ENCODE measurements around the gene CDC42BPG.

CDC42BPG gene

DNA sequence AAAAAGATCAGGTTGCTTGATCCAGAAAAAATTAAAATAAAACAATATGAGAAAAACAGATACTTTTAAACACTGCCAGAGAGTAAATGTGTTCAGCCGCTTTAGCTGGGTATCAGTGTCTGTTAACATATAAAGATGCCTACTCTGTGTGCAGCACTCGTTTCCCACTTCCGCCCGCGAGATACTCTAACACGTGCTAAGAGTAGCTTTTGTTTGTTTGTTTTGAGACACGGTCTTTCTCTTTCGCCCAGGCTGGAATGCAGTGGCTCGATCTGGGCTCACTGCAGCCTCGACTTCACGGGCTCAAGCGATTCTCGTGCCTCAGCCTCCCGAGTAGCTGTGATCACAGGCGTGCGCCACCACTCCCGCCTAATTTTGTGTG, 33.6 kb downstream of the CDC42BPG start:
- peak overlapping the region; percentile 80 for H3K27ac ChIP-seq
- no peak for DNase-seq (ENCODE audit: low spot score)
- POLR2A ChIA-PET (ENCODE audit: low non-redundant PET), result no interaction called here
- CTCF ChIA-PET, result interaction anchor here (0.7 kb wide), 2 partner anchors 29 to 70 kb away, joined by 3 to 6 read pairs; no protein-coding TSS in a partner anchor
- no peak for TF ChIP-seq CTCF (conservative IDR thresholded peaks at IDR 0.05; ENCODE audit: low read depth)

DNA sequence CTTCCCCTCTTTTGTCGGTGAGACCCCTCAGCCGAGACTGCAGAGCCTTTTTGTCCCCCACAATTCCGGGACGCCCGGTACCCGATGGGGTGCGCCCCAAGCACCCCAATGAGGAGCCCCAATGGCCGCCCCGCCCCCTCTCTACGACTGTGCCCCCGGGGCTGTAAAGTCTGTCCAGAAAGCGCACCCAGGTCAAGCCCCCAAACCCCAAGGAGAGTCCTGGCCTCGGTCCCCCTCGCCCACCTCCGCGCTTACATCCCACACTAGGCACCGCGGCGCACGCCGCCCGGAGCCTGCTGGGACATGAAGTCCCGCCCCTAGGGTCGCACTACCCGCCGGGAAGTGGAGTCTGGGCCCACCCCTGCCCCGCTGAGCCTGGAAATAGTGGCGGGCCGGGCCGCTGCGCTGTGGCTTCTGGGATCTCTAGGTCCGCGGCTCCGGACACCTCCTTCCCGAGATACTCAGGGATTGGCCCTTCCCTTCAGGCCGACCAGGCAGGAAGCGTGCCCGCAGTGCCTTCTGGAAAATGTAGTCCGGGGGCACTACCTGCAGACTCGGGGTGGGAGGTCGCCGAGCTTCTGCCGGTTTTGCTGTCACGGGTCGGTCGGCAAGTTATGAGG, 34.1 kb downstream of the CDC42BPG start, which contains the start of gene MEN1:
Gene MEN1, minus strand, starts transcription at position 281 of the 620 bp plus-strand sequence. CDS start 442 bp downstream, outside the sequence.
- CTCF ChIA-PET, result interaction anchor here (0.7 to 0.8 kb wide), 3 partner anchors 28 to 71 kb away, joined by 3 to 6 read pairs (median 3); no protein-coding TSS in a partner anchor
- POLR2A ChIA-PET (ENCODE audit: low non-redundant PET), result no interaction called here
- H3K27ac ChIP-seq, result peak within 1 kb of the TSS; percentile 80
- no peak for TF ChIP-seq CTCF (conservative IDR thresholded peaks at IDR 0.05; ENCODE audit: low read depth)
- DNase-seq (ENCODE audit: low spot score), result peak; percentile 94

DNA sequence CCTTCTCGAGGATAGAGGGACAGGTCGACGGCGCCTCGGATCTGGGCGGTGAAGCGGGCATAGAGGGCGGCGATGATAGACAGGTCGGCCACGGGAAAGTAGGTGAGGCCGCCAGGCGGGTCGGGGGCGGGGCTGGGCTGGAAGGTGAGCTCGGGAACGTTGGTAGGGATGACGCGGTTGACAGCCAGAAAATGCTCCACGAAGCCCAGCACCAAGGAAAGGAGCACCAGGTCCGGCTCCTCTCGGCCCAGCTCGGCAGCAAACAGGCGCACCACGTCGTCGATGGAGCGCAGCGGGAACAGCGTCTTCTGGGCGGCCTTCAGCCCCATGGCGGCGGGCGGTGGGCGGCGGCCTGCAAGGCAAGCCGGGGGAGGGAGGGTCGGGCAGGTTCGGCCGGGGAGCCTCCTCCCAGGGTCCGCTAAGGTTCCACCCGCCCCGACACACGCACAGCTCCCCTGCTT, 34.6 kb downstream of the CDC42BPG start:
- peak overlapping the region; percentile 80 for H3K27ac ChIP-seq
- TF ChIP-seq CTCF (conservative IDR thresholded peaks at IDR 0.05; ENCODE audit: low read depth), result no peak
- POLR2A ChIA-PET (ENCODE audit: low non-redundant PET), result no interaction called here
- CTCF ChIA-PET, result interaction anchor here (0.6 to 0.8 kb wide), 2 partner anchors 10 to 34 kb away, joined by 3 read pairs; no protein-coding TSS in a partner anchor
- peak; percentile 69 for DNase-seq (ENCODE audit: low spot score)

DNA sequence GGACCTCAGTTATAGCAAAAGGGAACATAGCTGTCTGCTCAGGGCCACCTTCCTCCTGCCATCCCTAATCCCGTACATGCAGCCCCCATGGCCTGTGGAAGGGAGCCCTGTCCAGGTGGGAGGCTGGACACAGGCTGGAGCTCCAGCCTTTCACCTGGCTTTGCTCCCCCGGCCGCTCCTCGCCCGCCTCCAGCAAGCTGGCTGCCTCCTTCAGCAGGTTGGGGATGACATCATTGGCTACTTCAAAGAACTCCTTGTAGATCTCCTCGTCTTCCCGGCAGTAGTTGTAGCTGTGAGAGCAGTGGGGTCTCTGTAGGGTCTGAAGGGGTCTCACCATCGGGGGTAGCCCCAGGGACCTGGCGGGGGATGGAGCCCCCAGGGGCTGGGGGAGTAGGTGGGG, 39.0 kb downstream of the CDC42BPG start:
- POLR2A ChIA-PET (ENCODE audit: low non-redundant PET), result no interaction called here
- no peak for TF ChIP-seq CTCF (conservative IDR thresholded peaks at IDR 0.05; ENCODE audit: low read depth)
- CTCF ChIA-PET, result no interaction called here
- H3K27ac ChIP-seq, result peak overlapping the region; percentile 89
- no peak for DNase-seq (ENCODE audit: low spot score)

GRCh38 chr11:64804346-64805210, 39.9 kb downstream of the CDC42BPG start:
- DNase-seq (ENCODE audit: low spot score), result no peak
- H3K27ac ChIP-seq, result peak overlapping the region; percentile 89
- no peak for TF ChIP-seq CTCF (conservative IDR thresholded peaks at IDR 0.05; ENCODE audit: low read depth)
- ChIA-PET POLR2A (ENCODE audit: low non-redundant PET) (no interaction called here), CTCF (interaction anchor here (1.0 kb wide), 1 partner anchor 31 kb away, joined by 3 read pairs; no protein-coding TSS in a partner anchor)

- peak; percentile 50 for DNase-seq (ENCODE audit: low spot score)
- no peak for TF ChIP-seq CTCF (conservative IDR thresholded peaks at IDR 0.05; ENCODE audit: low read depth)
- POLR2A ChIA-PET (ENCODE audit: low non-redundant PET), result no interaction called here
- CTCF ChIA-PET, result interaction anchor here (0.6 to 1.0 kb wide), 2 partner anchors 32 to 98 kb away, joined by 3 read pairs; no protein-coding TSS in a partner anchor
- H3K27ac ChIP-seq, result peak overlapping the region; percentile 89
These were observed 40.6 kb downstream of the CDC42BPG start for GRCh38 chr11:64803846-64804345.
